Body of pancreas (tissue), 4 donors: ENCODE measurements around the gene IQCK. TPM values are rescaled to one million over a fixed set of nuclear protein-coding genes. Genes with fewer than 3 reads are reported as not detected.

Experiments
- ATAC-seq: fragments of 150-250 bp; one replicate; pipeline ENCODE4 v1.9.1; 2016
- DNase-seq, 4 donors: peaks; one replicate each; pipeline ENCODE4 v3.0.0-alpha.2; 2019
- H3K27ac ChIP-seq, 4 donors: fragments of 200-600 bp; sonication (generic); 1 replicate in 3 of 4; 2 replicates in 1 of 4; pipeline versions ENCODE4 v1.5.1 to v1.6.1; 2016 to 2019; ENCODE audit warnings: mild to moderate bottlenecking in 1 of 4, mixed read lengths in 1 of 4, moderate library complexity in 1 of 4
- H3K27me3 ChIP-seq, 2 donors: fragments of 200-600 bp; sonication (generic); one replicate each; pipeline ENCODE4 v1.6.0; 2016; ENCODE audit warnings: mild to moderate bottlenecking in 1 of 2
- H3K36me3 ChIP-seq, 2 donors: fragments of 200-600 bp; sonication (generic); replicated peaks in 1 of 2; 2 replicates each; pipeline ENCODE4 v1.5.1; 2016; ENCODE audit warnings: low read depth in 2 of 2; ENCODE audit not compliant: insufficient read depth in 1 of 2
- H3K4me1 ChIP-seq: fragments of 200-600 bp; sonication (generic); one replicate; pipeline ENCODE4 v1.6.0; 2016
- H3K4me3 ChIP-seq, 2 donors: fragments of 200-600 bp; sonication (generic); 1 replicate in 1 of 2; 2 replicates in 1 of 2; pipeline ENCODE4 v1.5.1; 2016 to 2019
- H3K9me3 ChIP-seq, 3 donors: fragments of 200-600 bp; sonication (generic); 1 replicate in 2 of 3; 2 replicates in 1 of 3; pipeline ENCODE4 v1.5.1; 2016
- CTCF ChIP-seq, 7 experiments: fragments of 450-650 bp in 4 of 7; fragments of 200-600 bp in 3 of 7; sonication (generic) in 3 of 7; IDR thresholded peaks; one replicate each; pipeline ENCODE4 v1.5.1; 2016 to 2019; ENCODE audit warnings: antibody characterized with exemption in 7 of 7
- POLR2A ChIP-seq, 3 donors: fragments of 450-650 bp; IDR thresholded peaks; one replicate each; pipeline ENCODE4 v1.6.1; 2016; ENCODE audit warnings: antibody characterized with exemption in 3 of 3, mild to moderate bottlenecking in 2 of 3
- WGBS, 2 donors: methylation state at CpG; one replicate each; pipeline ENCODE4 v1.1.5; 2017; 5-methylcytosine and 5-hydroxymethylcytosine counted together
- intact Hi-C: fragments of 100-400 bp; cut with DNase I; formaldehyde crosslinking; loops from one replicate; pipeline ENCODE4 v1.15.1; 2023
- total RNA-seq, 2 donors: library from RNA; depleted of rRNA; stranded (reverse); fragments of >200 nt; gene quantifications; one replicate each; pipeline ENCODE4 v1.1.0, GENCODE V29; 2016

The IQCK gene
- total RNA-seq, 2 donors from 2014 or later = 10.9 to 52.7 TPM

GRCh38 chr16:19748389-19749168, 30.5 kb downstream of the IQCK start:
- TF ChIP-seq CTCF (IDR thresholded peaks at IDR 0.05) (no peak), POLR2A (IDR thresholded peaks at IDR 0.05) (no peak)
- peaks cover 64% of the 10 kb centered on the region for H3K4me1 ChIP-seq
- no peaks in the 10 kb centered on the region for H3K27me3 ChIP-seq
- peak overlapping the region; percentile 8 to 65 (median 42) for H3K27ac ChIP-seq
- 47 to 53% methylated on average over 2 of the region's 2 CpGs for WGBS, 2 donors
- DNase-seq (no peak), ATAC-seq (no peak)
- H3K9me3 ChIP-seq = no peaks in the 10 kb centered on the region
- H3K4me3 ChIP-seq = no peak overlapping the region
- intact Hi-C loops = no loop called here
- H3K36me3 ChIP-seq = no peaks in the 10 kb centered on the region

GRCh38 chr16:19749571-19750080, 31.6 kb downstream of the IQCK start:
- Histone ChIP-seq H3K27me3 (no peaks in the 10 kb centered on the region), H3K4me3 (no peak overlapping the region), H3K27ac (peak overlapping the region in 3 of 4 donors; percentile 35 to 65 (median 49)), H3K4me1 (peaks cover 66% of the 10 kb centered on the region), H3K9me3 (no peaks in the 10 kb centered on the region), H3K36me3 (no peaks in the 10 kb centered on the region)
- DNase-seq = no peak
- ATAC-seq = no peak
- TF ChIP-seq POLR2A (IDR thresholded peaks at IDR 0.05) (no peak), CTCF (IDR thresholded peaks at IDR 0.05) (no peak)
- intact Hi-C loops = no loop called here
- WGBS, 2 donors = 82 to 84% methylated on average over 4 of the region's 4 CpGs

GRCh38 chr16:19751478-19752385, 33.7 kb downstream of the IQCK start:
- no peaks in the 10 kb centered on the region for H3K36me3 ChIP-seq
- DNase-seq (no peak), ATAC-seq (no peak)
- no peaks in the 10 kb centered on the region for H3K27me3 ChIP-seq
- peaks cover 57% of the 10 kb centered on the region for H3K4me1 ChIP-seq
- 70 to 71% methylated on average over 6 of the region's 6 CpGs for WGBS, 2 donors
- intact Hi-C loops = no loop called here
- H3K4me3 ChIP-seq = no peak overlapping the region
- no peak for TF ChIP-seq POLR2A (IDR thresholded peaks at IDR 0.05)
- TF ChIP-seq CTCF (IDR thresholded peaks at IDR 0.05) = no peak
- no peaks in the 10 kb centered on the region for H3K9me3 ChIP-seq
- peak overlapping the region in 3 of 4 donors; percentile 15 to 81 (median 62) for H3K27ac ChIP-seq

- no peaks in the 10 kb centered on the region for H3K9me3 ChIP-seq
- H3K4me1 ChIP-seq = peaks cover 44% of the 10 kb centered on the region
- intact Hi-C loops = no loop called here
- H3K27ac ChIP-seq = peak overlapping the region; percentile 62 to 85 (median 81)
- H3K27me3 ChIP-seq = no peaks in the 10 kb centered on the region
- H3K36me3 ChIP-seq = no peaks in the 10 kb centered on the region
- peak; percentile 87 for ATAC-seq
- 22 to 30% methylated on average over 12 of the region's 12 CpGs for WGBS, 2 donors
- TF ChIP-seq POLR2A (IDR thresholded peaks at IDR 0.05) = no peak
- no peak for TF ChIP-seq CTCF (IDR thresholded peaks at IDR 0.05)
- no peak overlapping the region for H3K4me3 ChIP-seq
- peak in 3 of 4 donors; percentile 18 to 33 (median 24) for DNase-seq
Measured at GRCh38 chr16:19753815-19754643, 36.0 kb downstream of the IQCK start.
